Smooth muscle cell (in vitro differentiated cells): ENCODE data around the gene AUTS2. TPM values are rescaled to one million over a fixed set of nuclear protein-coding genes. Genes with fewer than 3 reads are reported as not detected.
A peak's percentile ranks its signal among the peaks of the same experiment; 100 is the strongest.
"Not testable (repeated sequence)": the region's sequence is repeated elsewhere in the genome, so short reads cannot be mapped to it uniquely, and the experiment has no call there.

Experiments used
- DNase-seq: peaks from one replicate; lab custom pipeline; 2025; ENCODE audit not compliant: unreplicated experiment; lab: John Stamatoyannopoulos, UW
- H2AFZ ChIP-seq: fragments of 200-600 bp; sonication (generic); 2 replicates; pipeline ENCODE4 v1.6.0; 2016; ENCODE audit warnings: antibody characterized with exemption, low read depth, mild to moderate bottlenecking
- H3F3A ChIP-seq: fragments of 200-600 bp; sonication (generic); 2 replicates; pipeline ENCODE4 v1.6.0; 2017; ENCODE audit warnings: antibody characterized with exemption, low read depth
- H3K27ac ChIP-seq: fragments of 200-600 bp; sonication (generic); 2 replicates; pipeline ENCODE4 v1.5.1; 2016; ENCODE audit warnings: low read depth, mild to moderate bottlenecking
- H3K27me3 ChIP-seq: fragments of 200-600 bp; sonication (generic); 2 replicates; pipeline ENCODE4 v1.6.1; 2016; ENCODE audit warnings: low read depth, mild to moderate bottlenecking
- H3K36me3 ChIP-seq: fragments of 200-600 bp; sonication (generic); 2 replicates; pipeline ENCODE4 v1.5.1; 2016; ENCODE audit warnings: low read depth
- H3K4me1 ChIP-seq: fragments of 200-600 bp; sonication (generic); 2 replicates; pipeline ENCODE4 v1.5.1; 2016; ENCODE audit warnings: low read depth
- H3K4me2 ChIP-seq: fragments of 200-600 bp; sonication (generic); 2 replicates; pipeline ENCODE4 v1.6.0; 2016; ENCODE audit warnings: mild to moderate bottlenecking
- H3K4me3 ChIP-seq: fragments of 200-600 bp; sonication (generic); 2 replicates; pipeline ENCODE4 v1.5.1; 2016; ENCODE audit warnings: mild to moderate bottlenecking
- H3K79me2 ChIP-seq: fragments of 200-600 bp; sonication (generic); 2 replicates; pipeline ENCODE4 v1.6.0; 2016; ENCODE audit warnings: low read depth, mild to moderate bottlenecking
- H3K9ac ChIP-seq: fragments of 200-600 bp; sonication (generic); 2 replicates; pipeline ENCODE4 v1.6.0; 2016; ENCODE audit warnings: low read depth
- H3K9me3 ChIP-seq: fragments of 200-600 bp; sonication (generic); replicated peaks from 2 replicates; pipeline ENCODE4 v1.5.1; 2016; ENCODE audit warnings: low read depth
- H4K20me1 ChIP-seq: fragments of 200-600 bp; sonication (generic); 2 replicates; pipeline ENCODE4 v1.6.0; 2016; ENCODE audit warnings: low read depth
- CTCF ChIP-seq: fragments of 200-600 bp; sonication (generic); IDR thresholded peaks from 2 replicates; pipeline ENCODE4 v1.5.1; 2017; ENCODE audit warnings: borderline replicate concordance, mild to moderate bottlenecking, antibody characterized with exemption; ENCODE audit not compliant: insufficient read depth, poor library complexity, severe bottlenecking
- WGBS: methylation state at CpG from one replicate; pipeline ENCODE4 v1.1.7; 2016; ENCODE audit warnings: low lambda C conversion rate; 5-methylcytosine and 5-hydroxymethylcytosine counted together
- polyA plus RNA-seq: library from polyadenylated mRNA; unstranded; fragments of >200 nt; fragmentation: Nextera tagmentation; extraction: Ambion mirVana; gene quantifications from 2 replicates; pipeline ENCODE4 v1.2.1, GENCODE V29; 2016
- total RNA-seq: library from RNA; depleted of rRNA; stranded (reverse); fragments of >200 nt; gene quantifications from 2 replicates; pipeline ENCODE4 v1.2.3, GENCODE V29; 2014

Gene AUTS2
- total and polyA plus RNA-seq, 2 experiments from 2014 or later = 6.5 to 8.6 TPM

- H2AFZ ChIP-seq = no peak overlapping the region
- H3K9me3 ChIP-seq = no peaks in the 10 kb centered on the region
- no peak for TF ChIP-seq CTCF
- DNase-seq = no peak
- H3K4me2 ChIP-seq = peak overlapping the region; percentile 8
- H4K20me1 ChIP-seq = no peaks in the 10 kb centered on the region
- H3K27me3 ChIP-seq = no peaks in the 10 kb centered on the region
- H3K79me2 ChIP-seq = no peaks in the 10 kb centered on the region
- H3F3A ChIP-seq = no peaks in the 10 kb centered on the region
- WGBS = 63% methylated on average over 9 of the region's 9 CpGs
- no peaks in the 10 kb centered on the region for H3K4me1 ChIP-seq
- H3K36me3 ChIP-seq = no peaks in the 10 kb centered on the region
- peak overlapping the region; percentile 27 for H3K9ac ChIP-seq
- H3K27ac ChIP-seq = peak overlapping the region; percentile 45
- H3K4me3 ChIP-seq = no peak overlapping the region
These were observed 1049.7 kb downstream of the AUTS2 start for GRCh38 chr7:70647801-70648498.

GRCh38 chr7:70648499-70648861, 1050.2 kb downstream of the AUTS2 start:
- H3K4me3 ChIP-seq, H3K9me3 ChIP-seq, H3K4me2 ChIP-seq, H2AFZ ChIP-seq, H3K9ac ChIP-seq, H3K27me3 ChIP-seq, H3K36me3 ChIP-seq, H3K27ac ChIP-seq, H4K20me1 ChIP-seq, H3F3A ChIP-seq, DNase-seq, H3K4me1 ChIP-seq, H3K79me2 ChIP-seq: not testable (repeated sequence)
- WGBS = 95% methylated on average over 7 of the region's 7 CpGs

GRCh38 chr7:70649323-70649722, 1051.0 kb downstream of the AUTS2 start:
- H2AFZ ChIP-seq = no peak overlapping the region
- H3K4me2 ChIP-seq = no peak overlapping the region
- no peaks in the 10 kb centered on the region for H3K36me3 ChIP-seq
- H3F3A ChIP-seq = no peaks in the 10 kb centered on the region
- peaks cover 7% of the 10 kb centered on the region for H3K27me3 ChIP-seq
- no peak overlapping the region for H3K4me3 ChIP-seq
- no peaks in the 10 kb centered on the region for H3K4me1 ChIP-seq
- no peak for TF ChIP-seq CTCF
- H3K9me3 ChIP-seq = no peaks in the 10 kb centered on the region
- no peaks in the 10 kb centered on the region for H4K20me1 ChIP-seq
- 97% methylated on average over 5 of the region's 5 CpGs for WGBS
- no peaks in the 10 kb centered on the region for H3K79me2 ChIP-seq
- DNase-seq = no peak
- no peak overlapping the region for H3K27ac ChIP-seq
- H3K9ac ChIP-seq = no peak overlapping the region

GRCh38 chr7:70654146-70654545, 1055.9 kb downstream of the AUTS2 start:
- Histone ChIP-seq H3K4me3 (no peak overlapping the region), H3K27ac (no peak overlapping the region), H3K9me3 (no peaks in the 10 kb centered on the region), H3K79me2 (no peaks in the 10 kb centered on the region), H3K36me3 (no peaks in the 10 kb centered on the region), H3K27me3 (peaks cover 7% of the 10 kb centered on the region), H4K20me1 (no peaks in the 10 kb centered on the region), H3K9ac (no peak overlapping the region), H3K4me2 (no peak overlapping the region), H3K4me1 (peaks cover 16% of the 10 kb centered on the region), H2AFZ (no peak overlapping the region), H3F3A (no peaks in the 10 kb centered on the region)
- WGBS = 98% methylated on average over 3 of the region's 3 CpGs
- no peak for TF ChIP-seq CTCF
- no peak for DNase-seq
